Neural progenitor cell (in vitro differentiated cells): ENCODE results near the gene CFL2. TPM values are rescaled to one million over a fixed set of nuclear protein-coding genes. Genes with fewer than 3 reads are reported as not detected.

Experiments
- DNase-seq: peaks from one replicate; pipeline ENCODE4 v3.0.0-alpha.2; 2016; ENCODE audit warnings: low spot score
- H2AFZ ChIP-seq: fragments of 200-600 bp; sonication (generic); replicated peaks from 2 replicates; pipeline ENCODE4 v1.6.1; 2016; ENCODE audit warnings: antibody characterized with exemption
- H3F3A ChIP-seq: fragments of 200-600 bp; sonication (generic); 2 replicates; pipeline ENCODE4 v1.6.1; 2016; ENCODE audit warnings: antibody characterized with exemption, low read depth
- H3K27ac ChIP-seq: fragments of 200-600 bp; sonication (generic); 2 replicates; pipeline ENCODE4 v1.5.1; 2016; ENCODE audit warnings: mild to moderate bottlenecking
- H3K27me3 ChIP-seq: fragments of 200-600 bp; sonication (generic); 2 replicates; pipeline ENCODE4 v1.6.1; 2016; ENCODE audit warnings: mild to moderate bottlenecking, moderate library complexity
- H3K36me3 ChIP-seq: fragments of 200-600 bp; sonication (generic); 2 replicates; pipeline ENCODE4 v1.5.1; 2016
- H3K4me1 ChIP-seq: fragments of 200-600 bp; sonication (generic); 2 replicates; pipeline ENCODE4 v1.6.1; 2016; ENCODE audit warnings: mixed run types
- H3K4me2 ChIP-seq: fragments of 200-600 bp; sonication (generic); 2 replicates; pipeline ENCODE4 v1.6.1; 2016
- H3K4me3 ChIP-seq: fragments of 200-600 bp; sonication (generic); 2 replicates; pipeline ENCODE4 v1.5.1; 2016
- H3K79me2 ChIP-seq: fragments of 200-600 bp; sonication (generic); 2 replicates; pipeline ENCODE4 v1.6.1; 2016; ENCODE audit warnings: low read depth
- H3K9ac ChIP-seq: fragments of 200-600 bp; sonication (generic); 2 replicates; pipeline ENCODE4 v1.6.1; 2016
- H3K9me3 ChIP-seq: fragments of 200-600 bp; sonication (generic); 2 replicates; pipeline ENCODE4 v1.5.1; 2016; ENCODE audit warnings: low read depth
- H4K20me1 ChIP-seq: fragments of 200-600 bp; sonication (generic); 2 replicates; pipeline ENCODE4 v1.6.1; 2016; ENCODE audit warnings: low read depth
- H3K27ac Mint-ChIP-seq: 3 replicates; pipeline ENCODE4 v1.8.0; 2021; ENCODE audit warnings: mixed read lengths
- H3K27me3 Mint-ChIP-seq: 2 replicates; pipeline ENCODE4 v1.8.0; 2022; ENCODE audit warnings: low read depth, mild to moderate bottlenecking, inconsistent platforms, moderate library complexity, mixed read lengths; ENCODE audit not compliant: insufficient read depth
- H3K36me3 Mint-ChIP-seq: 3 replicates; pipeline ENCODE4 v1.8.0; 2021; ENCODE audit warnings: mixed read lengths
- H3K4me1 Mint-ChIP-seq: 3 replicates; pipeline ENCODE4 v1.8.0; 2021; ENCODE audit warnings: mixed read lengths
- H3K4me3 Mint-ChIP-seq: 3 replicates; pipeline ENCODE4 v1.8.0; 2021; ENCODE audit warnings: mild to moderate bottlenecking, moderate library complexity, mixed read lengths
- H3K9me3 Mint-ChIP-seq: 3 replicates; pipeline ENCODE4 v1.8.0; 2020; ENCODE audit warnings: mixed read lengths
- EZH2 ChIP-seq: fragments of 200-600 bp; sonication (generic); IDR thresholded peaks from 2 replicates; pipeline ENCODE4 v1.6.1; 2017; ENCODE audit warnings: antibody characterized with exemption, mild to moderate bottlenecking, moderate library complexity
- EZH2phosphoT487 ChIP-seq: fragments of 200-600 bp; sonication (generic); IDR thresholded peaks from 2 replicates; pipeline ENCODE4 v1.6.1; 2017; ENCODE audit warnings: antibody characterized with exemption
- total RNA-seq: library from RNA; depleted of rRNA; stranded (reverse); fragments of >200 nt; gene quantifications from 2 replicates; pipeline ENCODE4 v1.2.3, GENCODE V29; 2015; ENCODE audit warnings: low replicate concordance
- TF ChIP-seq, protein P1 (sequence below): fragments of 200-600 bp; sonication (generic); IDR thresholded peaks from 2 replicates; pipeline ENCODE4 v1.5.1; 2017; ENCODE audit warnings: antibody characterized with exemption, mild to moderate bottlenecking

CFL2 gene
- total RNA-seq, 1 donor from 2014 or later = 105 TPM

DNA sequence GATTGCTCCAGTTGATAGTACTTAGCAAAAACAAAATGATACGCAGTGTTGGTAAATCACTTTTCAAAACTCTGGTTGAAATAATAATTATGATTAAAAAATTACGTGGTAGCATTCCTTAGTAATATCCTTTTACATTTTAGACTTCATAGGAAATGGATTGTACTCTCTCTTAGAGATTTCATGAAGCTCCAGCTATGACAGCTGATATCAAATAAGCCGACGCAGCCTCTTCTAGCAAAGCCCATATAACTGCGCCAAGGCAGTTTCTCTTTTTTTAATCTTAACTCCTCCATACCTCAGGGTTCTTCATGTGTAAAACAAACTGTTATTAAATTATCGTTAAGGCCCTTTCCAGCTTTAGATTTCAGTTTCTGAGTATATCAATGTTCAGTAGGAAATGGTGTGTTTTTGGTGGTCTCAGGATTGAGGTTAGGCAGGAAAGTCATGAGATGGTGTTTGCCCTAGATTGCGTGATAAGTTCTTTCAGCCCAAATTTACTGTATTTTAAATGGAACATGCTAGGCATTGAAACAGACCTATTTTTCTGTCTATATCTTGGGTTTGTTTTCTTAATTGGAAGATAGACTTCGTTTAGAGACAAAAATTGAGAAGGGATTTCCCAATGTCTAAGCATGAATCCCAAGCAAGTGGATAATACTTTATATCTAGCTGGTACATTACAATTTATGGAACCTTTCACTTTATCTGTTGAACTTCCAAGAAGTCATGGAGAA lies 902 bp upstream of the CFL2 start:
- Histone ChIP-seq H3K9ac (no peak overlapping the region), H3K4me3 (peak overlapping the region; percentile 73), H3K4me1 (peaks cover 13% of the 10 kb centered on the region), H4K20me1 (no peaks in the 10 kb centered on the region), H3K36me3 (peaks cover 15% of the 10 kb centered on the region), H3K9me3 (no peaks in the 10 kb centered on the region), H3K27me3 (peaks cover 17% of the 10 kb centered on the region), H3K79me2 (peaks cover 28% of the 10 kb centered on the region), H3K27ac (no peak overlapping the region), H2AFZ (peak overlapping the region; percentile 91), H3K4me2 (peak overlapping the region; percentile 81), H3F3A (peaks cover 18% of the 10 kb centered on the region)
- Mint-ChIP-seq H3K27me3 (peaks cover 2% of the 10 kb centered on the region), H3K27ac (no peak overlapping the region), H3K4me3 (peak overlapping the region; percentile 82), H3K4me1 (peaks cover 17% of the 10 kb centered on the region), H3K36me3 (peaks cover 8% of the 10 kb centered on the region), H3K9me3 (no peaks in the 10 kb centered on the region)
- DNase-seq = no peak
- TF ChIP-seq EZH2phosphoT487 = no peak
- no peak for TF ChIP-seq EZH2
- TF ChIP-seq, protein P1, sequence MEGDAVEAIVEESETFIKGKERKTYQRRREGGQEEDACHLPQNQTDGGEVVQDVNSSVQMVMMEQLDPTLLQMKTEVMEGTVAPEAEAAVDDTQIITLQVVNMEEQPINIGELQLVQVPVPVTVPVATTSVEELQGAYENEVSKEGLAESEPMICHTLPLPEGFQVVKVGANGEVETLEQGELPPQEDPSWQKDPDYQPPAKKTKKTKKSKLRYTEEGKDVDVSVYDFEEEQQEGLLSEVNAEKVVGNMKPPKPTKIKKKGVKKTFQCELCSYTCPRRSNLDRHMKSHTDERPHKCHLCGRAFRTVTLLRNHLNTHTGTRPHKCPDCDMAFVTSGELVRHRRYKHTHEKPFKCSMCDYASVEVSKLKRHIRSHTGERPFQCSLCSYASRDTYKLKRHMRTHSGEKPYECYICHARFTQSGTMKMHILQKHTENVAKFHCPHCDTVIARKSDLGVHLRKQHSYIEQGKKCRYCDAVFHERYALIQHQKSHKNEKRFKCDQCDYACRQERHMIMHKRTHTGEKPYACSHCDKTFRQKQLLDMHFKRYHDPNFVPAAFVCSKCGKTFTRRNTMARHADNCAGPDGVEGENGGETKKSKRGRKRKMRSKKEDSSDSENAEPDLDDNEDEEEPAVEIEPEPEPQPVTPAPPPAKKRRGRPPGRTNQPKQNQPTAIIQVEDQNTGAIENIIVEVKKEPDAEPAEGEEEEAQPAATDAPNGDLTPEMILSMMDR = no peak

DNA sequence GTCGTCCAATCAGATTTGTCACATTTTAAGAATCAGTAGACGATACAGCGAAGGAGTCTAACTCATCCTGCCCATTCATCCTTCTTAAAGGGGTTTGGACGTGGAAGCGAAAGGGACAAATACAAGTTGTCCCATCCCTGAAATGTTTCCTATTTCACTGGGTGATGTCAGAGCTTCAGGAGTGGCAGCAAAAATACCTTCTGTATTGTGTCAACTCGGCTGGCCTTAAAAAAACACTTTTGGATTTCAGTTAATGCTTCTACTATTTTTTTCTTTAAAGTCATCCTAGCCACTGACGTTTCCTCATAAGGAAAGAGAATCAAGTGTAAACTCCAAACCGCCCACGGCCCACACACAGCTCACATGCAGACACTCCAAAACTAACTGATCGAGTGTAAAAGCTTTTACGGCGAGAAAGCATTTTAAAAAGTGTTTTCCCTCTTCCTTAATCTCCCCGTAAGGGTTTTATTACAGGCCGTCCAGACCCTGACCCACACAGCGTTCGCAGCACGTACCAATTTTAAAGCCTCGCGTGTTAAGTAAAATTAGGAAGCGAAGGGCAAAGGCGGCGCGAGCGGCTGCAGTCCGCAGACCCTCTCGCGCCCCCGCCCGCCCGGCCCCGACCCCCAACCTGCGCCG lies 593 bp downstream of the CFL2 start:
- peak overlapping the region; percentile 96 for H3K4me3 Mint-ChIP-seq
- H3K4me1 ChIP-seq = peaks cover 13% of the 10 kb centered on the region
- peaks cover 8% of the 10 kb centered on the region for H3K36me3 Mint-ChIP-seq
- peak overlapping the region; percentile 81 for H3K4me2 ChIP-seq
- H3K9me3 Mint-ChIP-seq = no peaks in the 10 kb centered on the region
- H3K4me1 Mint-ChIP-seq = peaks cover 17% of the 10 kb centered on the region
- peaks cover 18% of the 10 kb centered on the region for H3F3A ChIP-seq
- peak overlapping the region; percentile 5 for H3K27ac Mint-ChIP-seq
- H4K20me1 ChIP-seq = no peaks in the 10 kb centered on the region
- peaks cover 15% of the 10 kb centered on the region for H3K36me3 ChIP-seq
- no peak for TF ChIP-seq EZH2phosphoT487
- TF ChIP-seq, protein P1 = no peak
- no peak for TF ChIP-seq EZH2
- peak overlapping the region; percentile 91 for H2AFZ ChIP-seq
- H3K4me3 ChIP-seq = peak overlapping the region; percentile 73
- peaks cover 17% of the 10 kb centered on the region for H3K27me3 ChIP-seq
- peak overlapping the region; percentile 84 for H3K27ac ChIP-seq
- H3K27me3 Mint-ChIP-seq = peaks cover 2% of the 10 kb centered on the region
- DNase-seq = peak; percentile 26
- peak overlapping the region; percentile 69 for H3K9ac ChIP-seq
- peaks cover 28% of the 10 kb centered on the region for H3K79me2 ChIP-seq
- H3K9me3 ChIP-seq = no peaks in the 10 kb centered on the region

DNA sequence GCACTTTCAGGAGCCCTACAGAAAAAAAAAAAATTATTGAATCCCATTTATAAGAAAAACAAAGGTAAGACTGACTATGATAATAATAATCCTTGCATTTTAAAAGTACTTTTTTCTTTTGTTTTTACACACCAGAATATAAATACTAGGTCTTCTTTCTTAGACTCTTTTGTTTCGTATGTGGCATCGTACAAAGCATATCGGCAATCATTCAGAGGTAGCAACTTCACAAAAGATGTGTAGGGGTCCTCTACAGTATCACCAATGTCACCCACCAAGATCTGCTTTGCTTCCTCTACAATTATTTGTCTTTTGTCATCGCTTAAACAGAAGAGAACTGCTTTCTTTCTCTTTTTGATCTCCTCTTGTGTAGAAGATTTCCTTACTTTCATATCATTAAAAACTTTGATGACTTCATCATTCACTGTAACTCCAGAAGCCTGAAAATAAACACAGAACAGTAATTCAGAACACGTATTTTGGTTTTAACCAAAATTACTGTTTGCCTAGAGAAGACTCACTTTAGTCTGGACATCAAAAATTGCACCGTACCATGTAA lies 1.2 kb downstream of the CFL2 start:
- no peak for TF ChIP-seq EZH2phosphoT487
- TF ChIP-seq, protein P1 = no peak
- no peak for TF ChIP-seq EZH2
- Histone ChIP-seq H3K4me1 (peaks cover 13% of the 10 kb centered on the region), H2AFZ (no peak overlapping the region), H3K36me3 (peaks cover 15% of the 10 kb centered on the region), H3K4me3 (peak overlapping the region; percentile 73), H3K9me3 (no peaks in the 10 kb centered on the region), H4K20me1 (no peaks in the 10 kb centered on the region), H3K4me2 (peak overlapping the region; percentile 81), H3K79me2 (peaks cover 28% of the 10 kb centered on the region), H3F3A (peaks cover 18% of the 10 kb centered on the region), H3K9ac (no peak overlapping the region), H3K27ac (no peak overlapping the region), H3K27me3 (peaks cover 17% of the 10 kb centered on the region)
- DNase-seq = no peak
- Mint-ChIP-seq H3K36me3 (peaks cover 8% of the 10 kb centered on the region), H3K27ac (peak overlapping the region; percentile 5), H3K4me1 (peaks cover 17% of the 10 kb centered on the region), H3K4me3 (peak overlapping the region; percentile 96), H3K27me3 (peaks cover 2% of the 10 kb centered on the region), H3K9me3 (no peaks in the 10 kb centered on the region)
